ENCODE results near the gene SNAP47.

DNA sequence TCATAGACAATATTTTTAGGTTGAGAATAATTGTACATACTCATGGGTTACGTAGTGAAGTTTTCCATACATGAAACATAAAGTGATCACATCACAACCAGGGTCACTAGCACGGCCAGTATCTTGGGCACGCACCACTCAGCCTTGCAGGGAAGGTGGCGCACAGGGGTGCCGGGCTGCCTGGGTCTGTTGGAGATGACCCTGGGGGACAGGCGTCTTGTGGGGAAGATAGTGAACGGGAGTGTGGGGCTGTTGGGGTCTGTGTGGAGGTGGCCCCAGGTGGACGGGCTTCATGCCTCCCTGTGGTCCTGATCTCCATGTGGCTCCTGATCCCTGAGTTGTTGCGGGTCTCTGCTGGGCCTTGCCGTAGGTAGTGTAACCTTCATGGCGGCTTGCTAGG is 41.9 kb downstream of the SNAP47 start:
- TF ChIP-seq, protein P1, sequence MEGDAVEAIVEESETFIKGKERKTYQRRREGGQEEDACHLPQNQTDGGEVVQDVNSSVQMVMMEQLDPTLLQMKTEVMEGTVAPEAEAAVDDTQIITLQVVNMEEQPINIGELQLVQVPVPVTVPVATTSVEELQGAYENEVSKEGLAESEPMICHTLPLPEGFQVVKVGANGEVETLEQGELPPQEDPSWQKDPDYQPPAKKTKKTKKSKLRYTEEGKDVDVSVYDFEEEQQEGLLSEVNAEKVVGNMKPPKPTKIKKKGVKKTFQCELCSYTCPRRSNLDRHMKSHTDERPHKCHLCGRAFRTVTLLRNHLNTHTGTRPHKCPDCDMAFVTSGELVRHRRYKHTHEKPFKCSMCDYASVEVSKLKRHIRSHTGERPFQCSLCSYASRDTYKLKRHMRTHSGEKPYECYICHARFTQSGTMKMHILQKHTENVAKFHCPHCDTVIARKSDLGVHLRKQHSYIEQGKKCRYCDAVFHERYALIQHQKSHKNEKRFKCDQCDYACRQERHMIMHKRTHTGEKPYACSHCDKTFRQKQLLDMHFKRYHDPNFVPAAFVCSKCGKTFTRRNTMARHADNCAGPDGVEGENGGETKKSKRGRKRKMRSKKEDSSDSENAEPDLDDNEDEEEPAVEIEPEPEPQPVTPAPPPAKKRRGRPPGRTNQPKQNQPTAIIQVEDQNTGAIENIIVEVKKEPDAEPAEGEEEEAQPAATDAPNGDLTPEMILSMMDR (IDR thresholded peaks at IDR 0.05) = no peak
- no peak for TF ChIP-seq POLR2AphosphoS5 (IDR thresholded peaks at IDR 0.05)

Measured in prostate gland (tissue), 2 donors.